Loucy (cell line): ENCODE results near the gene TMEM247.

Source experiments
- EZH2phosphoT487 ChIP-seq: fragments of 200-600 bp; IDR thresholded peaks from 2 replicates; pipeline ENCODE4 v1.6.1; 2018; ENCODE audit warnings: antibody characterized with exemption, mild to moderate bottlenecking, moderate library complexity, borderline replicate concordance
- TF ChIP-seq, protein P1 (sequence below): fragments of 200-600 bp; sonication (generic); conservative IDR thresholded peaks from 2 replicates; pipeline ENCODE4 v1.5.1; 2014; ENCODE audit warnings: mild to moderate bottlenecking, antibody characterized with exemption, low read length

DNA sequence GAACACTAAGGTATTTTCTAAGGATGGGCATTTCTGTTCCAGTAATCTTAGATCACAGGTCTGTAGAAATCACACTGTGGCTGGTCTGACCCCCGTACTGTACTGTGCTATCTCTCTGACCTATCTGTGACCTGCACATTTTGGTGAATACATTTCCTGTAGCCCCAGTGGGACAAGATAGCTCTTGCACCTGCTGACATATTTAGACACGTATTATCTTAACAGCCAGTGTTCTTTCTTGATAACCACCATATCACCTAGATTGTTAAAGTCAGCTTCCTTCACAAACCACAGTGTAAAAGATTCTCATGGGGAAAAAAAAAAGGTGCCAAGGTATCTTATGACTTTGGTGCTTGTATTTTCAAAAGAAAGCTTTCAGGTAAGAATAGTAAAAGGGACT lies 39.8 kb upstream of the TMEM247 start:
- TF ChIP-seq, protein P1, sequence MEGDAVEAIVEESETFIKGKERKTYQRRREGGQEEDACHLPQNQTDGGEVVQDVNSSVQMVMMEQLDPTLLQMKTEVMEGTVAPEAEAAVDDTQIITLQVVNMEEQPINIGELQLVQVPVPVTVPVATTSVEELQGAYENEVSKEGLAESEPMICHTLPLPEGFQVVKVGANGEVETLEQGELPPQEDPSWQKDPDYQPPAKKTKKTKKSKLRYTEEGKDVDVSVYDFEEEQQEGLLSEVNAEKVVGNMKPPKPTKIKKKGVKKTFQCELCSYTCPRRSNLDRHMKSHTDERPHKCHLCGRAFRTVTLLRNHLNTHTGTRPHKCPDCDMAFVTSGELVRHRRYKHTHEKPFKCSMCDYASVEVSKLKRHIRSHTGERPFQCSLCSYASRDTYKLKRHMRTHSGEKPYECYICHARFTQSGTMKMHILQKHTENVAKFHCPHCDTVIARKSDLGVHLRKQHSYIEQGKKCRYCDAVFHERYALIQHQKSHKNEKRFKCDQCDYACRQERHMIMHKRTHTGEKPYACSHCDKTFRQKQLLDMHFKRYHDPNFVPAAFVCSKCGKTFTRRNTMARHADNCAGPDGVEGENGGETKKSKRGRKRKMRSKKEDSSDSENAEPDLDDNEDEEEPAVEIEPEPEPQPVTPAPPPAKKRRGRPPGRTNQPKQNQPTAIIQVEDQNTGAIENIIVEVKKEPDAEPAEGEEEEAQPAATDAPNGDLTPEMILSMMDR = no peak
- TF ChIP-seq EZH2phosphoT487 = no peak
